HCT116 (cell line): Measurements from ENCODE around the gene TNFRSF8.

Source experiments
- CTCF ChIP-seq, 3 experiments: fragments of 200-600 bp in 1 of 3; sonication (generic) in 1 of 3; IDR thresholded peaks in 2 of 3; conservative IDR thresholded peaks in 1 of 3; 2 replicates each; pipeline ENCODE4 v1.5.1; 2012 to 2017; ENCODE audit warnings: low read depth in 2 of 3, low read length in 2 of 3, antibody characterized with exemption in 1 of 3, borderline replicate concordance in 1 of 3, control low read depth in 1 of 3, mild to moderate bottlenecking in 1 of 3, mixed read lengths in 1 of 3, mixed run types in 1 of 3, moderate library complexity in 1 of 3; ENCODE audit not compliant: insufficient read depth in 1 of 3
- ELF1 ChIP-seq: IDR thresholded peaks from 2 replicates; pipeline ENCODE4 v1.6.1; 2012; ENCODE audit warnings: low read depth, borderline replicate concordance
- EZH2 ChIP-seq: fragments of 200-600 bp; sonication (generic); IDR thresholded peaks from 2 replicates; pipeline ENCODE4 v1.6.1; 2017; ENCODE audit warnings: antibody characterized with exemption, mixed run types
- FOSL1 ChIP-seq: IDR thresholded peaks from 2 replicates; pipeline ENCODE4 v1.6.1; 2012; ENCODE audit warnings: low read depth
- JUND ChIP-seq: IDR thresholded peaks from 2 replicates; pipeline ENCODE4 v1.6.1; 2012
- POLR2A ChIP-seq: IDR thresholded peaks from 2 replicates; pipeline ENCODE4 v1.7.0; 2011; ENCODE audit warnings: borderline replicate concordance; ENCODE audit not compliant: insufficient read depth, insufficient read length; ENCODE audit errors: extremely low read depth
- RAD21 ChIP-seq: IDR thresholded peaks from 2 replicates; pipeline ENCODE4 v1.6.1; 2012; ENCODE audit warnings: low read depth, mild to moderate bottlenecking
- REST ChIP-seq: IDR thresholded peaks from 2 replicates; pipeline ENCODE4 v1.6.1; 2012; ENCODE audit warnings: low read depth
- TCF7L2 ChIP-seq: IDR thresholded peaks from 2 replicates; pipeline ENCODE4 v1.7.0; 2011; ENCODE audit warnings: borderline replicate concordance, inconsistent platforms; ENCODE audit not compliant: insufficient read depth, insufficient read length; ENCODE audit errors: extremely low read depth
- YY1 ChIP-seq: IDR thresholded peaks from 2 replicates; pipeline ENCODE4 v1.6.1; 2011; ENCODE audit warnings: low read length, low read depth, moderate library complexity, mild to moderate bottlenecking; ENCODE audit not compliant: insufficient replicate concordance; ENCODE audit errors: extremely low read depth
- TF ChIP-seq, protein P1 (sequence below): IDR thresholded peaks from 2 replicates; pipeline ENCODE4 v1.6.1; 2012
- TF ChIP-seq, protein P2 (sequence below): IDR thresholded peaks from 2 replicates; pipeline ENCODE4 v1.6.1; 2011; ENCODE audit warnings: mild to moderate bottlenecking, low read length, moderate library complexity; ENCODE audit not compliant: insufficient replicate concordance; ENCODE audit errors: extremely low read depth

DNA sequence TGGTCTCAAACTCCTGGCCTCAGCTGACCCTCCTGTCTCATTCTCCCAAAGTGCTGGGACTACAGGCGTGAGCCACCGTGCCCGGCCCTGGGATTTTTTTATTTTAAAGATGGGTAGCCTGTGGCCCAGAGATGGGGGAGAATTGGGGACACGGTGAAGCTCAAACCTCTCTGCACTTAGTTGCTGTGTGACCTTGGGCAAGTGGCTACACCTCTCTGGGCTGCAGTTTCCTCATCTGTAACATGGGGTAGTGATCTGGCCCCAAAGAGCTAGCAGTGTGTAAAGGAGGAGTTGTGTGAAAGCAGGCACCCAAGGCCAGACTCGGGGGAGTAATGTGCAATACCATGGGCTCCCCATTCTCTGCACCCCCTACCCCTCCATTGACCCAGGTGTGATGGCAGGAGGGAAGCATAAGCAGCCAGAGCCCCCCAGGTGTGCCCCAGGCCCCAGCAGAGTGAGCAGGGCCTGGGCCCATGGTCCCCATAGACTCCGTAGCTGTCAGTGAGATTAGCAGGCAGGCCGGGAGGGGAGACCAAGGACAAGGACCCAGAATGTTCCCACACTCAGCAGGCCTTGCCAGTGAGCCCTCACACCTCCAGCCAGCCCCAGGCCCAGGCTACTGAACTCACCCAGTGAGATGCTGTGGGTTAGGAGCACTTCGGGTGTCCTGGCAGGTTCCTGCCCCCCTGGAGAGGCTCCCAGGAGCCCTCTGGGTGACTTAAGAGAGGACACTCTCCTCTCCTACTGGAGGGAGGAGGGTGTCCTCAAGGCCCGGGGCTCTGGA is 17.9 kb downstream of the TNFRSF8 start:
- no peak for TF ChIP-seq CTCF (IDR thresholded peaks at IDR 0.05 in 2 of 3, conservative IDR thresholded peaks at IDR 0.05 in 1 of 3; ENCODE audit: borderline replicate concordance in 1 of 3, insufficient read depth in 1 of 3, low read depth in 2 of 3, low read length in 2 of 3)
- TF ChIP-seq REST, result no peak
- TF ChIP-seq POLR2A, result no peak
- TF ChIP-seq YY1, result no peak
- TF ChIP-seq, protein P1, sequence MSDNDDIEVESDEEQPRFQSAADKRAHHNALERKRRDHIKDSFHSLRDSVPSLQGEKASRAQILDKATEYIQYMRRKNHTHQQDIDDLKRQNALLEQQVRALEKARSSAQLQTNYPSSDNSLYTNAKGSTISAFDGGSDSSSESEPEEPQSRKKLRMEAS, result no peak
- TF ChIP-seq ELF1, result no peak
- TF ChIP-seq FOSL1, result no peak
- TF ChIP-seq TCF7L2, result no peak
- no peak for TF ChIP-seq RAD21
- TF ChIP-seq JUND, result no peak
- TF ChIP-seq, protein P2, sequence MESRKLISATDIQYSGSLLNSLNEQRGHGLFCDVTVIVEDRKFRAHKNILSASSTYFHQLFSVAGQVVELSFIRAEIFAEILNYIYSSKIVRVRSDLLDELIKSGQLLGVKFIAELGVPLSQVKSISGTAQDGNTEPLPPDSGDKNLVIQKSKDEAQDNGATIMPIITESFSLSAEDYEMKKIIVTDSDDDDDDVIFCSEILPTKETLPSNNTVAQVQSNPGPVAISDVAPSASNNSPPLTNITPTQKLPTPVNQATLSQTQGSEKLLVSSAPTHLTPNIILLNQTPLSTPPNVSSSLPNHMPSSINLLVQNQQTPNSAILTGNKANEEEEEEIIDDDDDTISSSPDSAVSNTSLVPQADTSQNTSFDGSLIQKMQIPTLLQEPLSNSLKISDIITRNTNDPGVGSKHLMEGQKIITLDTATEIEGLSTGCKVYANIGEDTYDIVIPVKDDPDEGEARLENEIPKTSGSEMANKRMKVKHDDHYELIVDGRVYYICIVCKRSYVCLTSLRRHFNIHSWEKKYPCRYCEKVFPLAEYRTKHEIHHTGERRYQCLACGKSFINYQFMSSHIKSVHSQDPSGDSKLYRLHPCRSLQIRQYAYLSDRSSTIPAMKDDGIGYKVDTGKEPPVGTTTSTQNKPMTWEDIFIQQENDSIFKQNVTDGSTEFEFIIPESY, result no peak
- TF ChIP-seq EZH2, result no peak
